HepG2 (cell line): Measurements from ENCODE around the gene RHBDD2. TPM values are rescaled to one million over a fixed set of nuclear protein-coding genes. Genes with fewer than 3 reads are reported as not detected.

ENCODE experiments used
- ATAC-seq: fragments of 200-7000 bp; cut with Tn5 transposase; 3 replicates; pipeline ENCODE4 v1.9.1; 2020; ENCODE audit warnings: mild to moderate bottlenecking, moderate library complexity
- BruUV-seq: library from RNA; stranded (reverse); fragments of 400-500 nt; replicated peaks from 2 replicates; lab custom pipeline; 2021; lab: Mats Ljungman, UMichigan
- CTCF ChIA-PET: fragments of 300-600 bp; formaldehyde crosslinking; extraction: SDS; loops from one replicate; lab custom pipeline; 2021; ENCODE audit warnings: low total read pairs, inconsistent platforms, low intra/inter-chr PET ratio; lab: Yijun Ruan, JAX
- POLR2A ChIA-PET: fragments of 350-600 bp; sonication (Branson Sonifier 250); formaldehyde crosslinking; loops from one replicate; lab custom pipeline; 2020; ENCODE audit warnings: antibody characterized with exemption, inconsistent platforms; lab: Yijun Ruan, JAX
- DNase-seq: peaks from one replicate; pipeline ENCODE4 v3.0.0-alpha.2; 2015; ENCODE audit warnings: low spot score
- FAIRE-seq: peaks from 3 replicates; lab custom pipeline; 2011; peaks lifted over from hg19 to GRCh38; lab: Jason Lieb, UNC
- H2AFZ ChIP-seq: one replicate; pipeline ENCODE4 v1.6.1; 2011; ENCODE audit warnings: low read length, inconsistent platforms
- H3K27ac ChIP-seq: fragments of 300-600 bp; 3 replicates; pipeline ENCODE4 v1.8.0; 2011; ENCODE audit warnings: mixed run types, mild to moderate bottlenecking, mixed read lengths, low read length, inconsistent platforms; ENCODE audit not compliant: insufficient read depth; ENCODE audit errors: extremely low read length
- H3K27me3 ChIP-seq, 2 experiments: fragments of 200-600 bp in 1 of 2; 2 replicates in 1 of 2; 3 replicates in 1 of 2; pipeline versions ENCODE4 v1.6.0 to v1.8.0; 2011; ENCODE audit warnings: low read length in 2 of 2, mild to moderate bottlenecking in 2 of 2, moderate library complexity in 2 of 2, inconsistent platforms in 1 of 2; ENCODE audit not compliant: insufficient read depth in 2 of 2, control insufficient read depth in 1 of 2
- H3K36me3 ChIP-seq, 2 experiments: fragments of 200-600 bp in 1 of 2; replicated peaks in 1 of 2; 2 replicates in 1 of 2; 3 replicates in 1 of 2; pipeline versions ENCODE4 v1.5.1 to v1.8.0; 2011; ENCODE audit warnings: low read length in 2 of 2, inconsistent platforms in 1 of 2; ENCODE audit not compliant: insufficient read depth in 2 of 2, control insufficient read depth in 1 of 2
- H3K4me1 ChIP-seq: 2 replicates; pipeline ENCODE4 v1.5.1; 2012; ENCODE audit warnings: low read length, inconsistent platforms; ENCODE audit not compliant: insufficient read depth
- H3K4me2 ChIP-seq: 2 replicates; pipeline ENCODE4 v1.6.0; 2011; ENCODE audit warnings: low read depth, low read length, inconsistent platforms
- H3K4me3 ChIP-seq, 3 experiments: fragments of 200-600 bp in 1 of 3; sonication (generic), shearing (Covaris generic) in 1 of 3; replicated peaks in 1 of 3; 2 replicates each; pipeline ENCODE4 v1.5.1; 2011 to 2016; ENCODE audit warnings: low read length in 3 of 3, inconsistent platforms in 2 of 3, low read depth in 2 of 3, mild to moderate bottlenecking in 2 of 3, control low read depth in 1 of 3, mixed read lengths in 1 of 3; ENCODE audit not compliant: insufficient read depth in 1 of 3
- H3K79me2 ChIP-seq: one replicate; pipeline ENCODE4 v1.6.1; 2011; ENCODE audit warnings: low read length, inconsistent platforms; ENCODE audit not compliant: insufficient read depth
- H3K9ac ChIP-seq: 2 replicates; pipeline ENCODE4 v1.6.0; 2011; ENCODE audit warnings: mild to moderate bottlenecking, low read depth, low read length, inconsistent platforms; ENCODE audit not compliant: insufficient read depth
- H3K9me3 ChIP-seq: 2 replicates; pipeline ENCODE4 v1.5.1; 2012; ENCODE audit warnings: mild to moderate bottlenecking, low read length
- H4K20me1 ChIP-seq: 2 replicates; pipeline ENCODE4 v1.6.0; 2011; ENCODE audit warnings: inconsistent platforms, mild to moderate bottlenecking, low read length, moderate library complexity; ENCODE audit not compliant: insufficient read depth
- KLF16 ChIP-seq, 2 experiments: sonication (generic) in 1 of 2; formaldehyde crosslinking in 1 of 2; IDR thresholded peaks; 2 replicates each; pipeline versions ENCODE4 v1.6.1 to v1.8.0; 2016 to 2023; ENCODE audit warnings: missing genetic modification reagents in 2 of 2, missing compliant biosample characterization in 1 of 2
- MED8 ChIP-seq: sonication (generic); formaldehyde crosslinking; IDR thresholded peaks from 2 replicates; pipeline ENCODE4 v1.8.1; 2023; ENCODE audit warnings: mild to moderate bottlenecking, missing genetic modification reagents; ENCODE audit not compliant: insufficient replicate concordance
- MEF2D ChIP-seq: sonication (generic); formaldehyde crosslinking; IDR thresholded peaks from 2 replicates; pipeline ENCODE4 v1.5.1; 2020; ENCODE audit warnings: mild to moderate bottlenecking, missing genetic modification reagents
- MYC ChIP-seq: sonication (generic); formaldehyde crosslinking; IDR thresholded peaks from 2 replicates; pipeline ENCODE4 v1.9.0; 2021; ENCODE audit warnings: missing genetic modification reagents, borderline replicate concordance
- ZNF180 ChIP-seq: sonication (generic); formaldehyde crosslinking; IDR thresholded peaks from 2 replicates; pipeline ENCODE4 v1.4.0; 2020; ENCODE audit warnings: low read depth, missing genetic modification reagents, borderline replicate concordance
- ZNF260 ChIP-seq: sonication (generic); formaldehyde crosslinking; IDR thresholded peaks from 2 replicates; pipeline ENCODE4 v1.4.0; 2020; ENCODE audit warnings: missing genetic modification reagents, low read depth, mild to moderate bottlenecking, borderline replicate concordance
- ZNF552 ChIP-seq: sonication (generic); formaldehyde crosslinking; IDR thresholded peaks from 2 replicates; pipeline ENCODE4 v1.9.0; 2022; ENCODE audit warnings: missing genetic modification reagents, mild to moderate bottlenecking, borderline replicate concordance
- WGBS: methylation state at CpG from one replicate; pipeline ENCODE4 v1.1.6; 2017; ENCODE audit warnings: low lambda C conversion rate; 5-methylcytosine and 5-hydroxymethylcytosine counted together
- in situ Hi-C: cut with HindIII; loops from 2 replicates; pipeline ENCODE4 v1.10.0; 2017; ENCODE audit warnings: low pct_unique_long_range_greater_than_20kb; ENCODE audit not compliant: extremely low pct_ligation_motif_present
- intact Hi-C: fragments of 100-400 bp; cut with micrococcal nuclease; formaldehyde crosslinking; loops from one replicate; pipeline ENCODE4 v1.10.0; 2022; ENCODE audit not compliant: unreplicated experiment
- polyA plus RNA-seq, 8 experiments: library from polyadenylated mRNA; depleted of rRNA in 3 of 8; stranded (reverse) in 7 of 8; unstranded in 1 of 8; fragments of >200 nt; fragmentation: Illumina TruSeq in 4 of 8; extraction: Trizol in 4 of 8; gene quantifications; 2 replicates each; pipeline versions ENCODE4 v1.2.1 to v1.2.3, GENCODE V29; 2011 to 2016; ENCODE audit warnings: low read depth in 4 of 8, missing spikeins in 1 of 8, mixed read lengths in 1 of 8; ENCODE audit not compliant: insufficient read depth in 1 of 8
- total RNA-seq, 5 experiments: library from RNA; depleted of rRNA; stranded (reverse); fragments of >200 nt; fragmentation: Illumina TruSeq; extraction: Trizol; gene quantifications; 2 replicates each; pipeline ENCODE4 v1.2.3, GENCODE V29; 2016; ENCODE audit warnings: low read depth in 1 of 5
- TF ChIP-seq, protein P1 (sequence below): sonication (generic); formaldehyde crosslinking; IDR thresholded peaks from 2 replicates; pipeline ENCODE4 v1.4.0; 2020; ENCODE audit warnings: missing genetic modification reagents
- TF ChIP-seq, protein P2 (sequence below): sonication (generic); formaldehyde crosslinking; IDR thresholded peaks from 2 replicates; pipeline ENCODE4 v1.4.0; 2020; ENCODE audit warnings: missing genetic modification reagents
- TF ChIP-seq, protein P3 (sequence below): sonication (generic); formaldehyde crosslinking; IDR thresholded peaks from 2 replicates; pipeline ENCODE4 v1.4.0; 2020; ENCODE audit warnings: missing genetic modification reagents, mild to moderate bottlenecking, borderline replicate concordance
- TF ChIP-seq, protein P4 (sequence below): sonication (generic); formaldehyde crosslinking; IDR thresholded peaks from 2 replicates; pipeline ENCODE4 v1.9.0; 2022; ENCODE audit warnings: missing genetic modification reagents, mild to moderate bottlenecking, borderline replicate concordance

The RHBDD2 gene
- total and polyA plus RNA-seq, 2 of the 13 experiments (the other 11 are each of a cell fraction or from before 2014, with no cell fraction given), result 23.1 to 26.4 TPM

DNA sequence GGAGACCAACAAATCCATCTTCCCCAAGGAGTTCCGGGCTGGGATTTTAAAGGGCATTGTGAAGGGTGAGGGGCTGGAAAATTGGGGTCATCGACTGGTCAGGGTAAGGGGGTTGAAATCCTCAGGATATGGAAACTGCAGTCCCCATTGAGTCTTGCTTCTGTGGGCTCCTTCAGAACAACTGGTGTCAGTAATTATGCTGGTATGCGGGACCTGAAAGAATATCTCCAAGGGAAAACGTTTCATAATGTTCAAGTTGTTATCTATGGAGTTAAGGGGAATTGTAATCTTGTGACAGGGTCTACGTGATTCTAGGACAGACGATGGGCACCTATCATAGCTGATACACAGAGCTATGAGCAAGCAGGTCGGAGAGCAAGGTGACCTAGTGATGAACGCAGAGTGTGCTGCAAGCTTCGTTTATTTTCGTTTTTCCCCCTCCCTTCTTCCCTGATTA lies 494 bp upstream of the RHBDD2 start:
- Histone ChIP-seq H4K20me1 (no peaks in the 10 kb centered on the region), H3K4me3 (peak overlapping the region; percentile 22 to 65 (median 40); a peak in 5 of 6 replicates), H3K4me1 (peaks cover 35% of the 10 kb centered on the region), H3K36me3 (peaks cover 3 to 17% of the 10 kb centered on the region in 2 experiments; a peak in 3 of 5 replicates), H3K4me2 (peak overlapping the region; percentile 95), H2AFZ (no peak overlapping the region), H3K9me3 (no peaks in the 10 kb centered on the region), H3K79me2 (peaks cover 17% of the 10 kb centered on the region), H3K27me3 (no peaks in the 10 kb centered on the region; a peak in 1 of 5 replicates), H3K27ac (peak overlapping the region; percentile 35), H3K9ac (peak overlapping the region; percentile 44; the same call in 1 of the 2 replicates)
- POLR2A ChIA-PET, result interaction anchor here (1.1 to 2.3 kb wide), 5 partner anchors 28 to 170 kb away, joined by 3 to 14 read pairs (median 4); partner anchors contain the start of genes MDH2, POR and STYXL1
- WGBS, result 35% methylated on average over 10 of the region's 10 CpGs
- no TSS peak for BruUV-seq
- DNase-seq (no peak), ATAC-seq (no peak), FAIRE-seq (no peak)
- CTCF ChIA-PET, result no interaction called here
- in situ Hi-C loops (loop anchor here (5.0 kb wide), 2 partner anchors 39 to 84 kb away; partner anchors contain the start of gene POR), intact Hi-C loops (loop anchor here (1.0 kb wide), 1 partner anchor 28 kb away; no protein-coding TSS in a partner anchor)
- no peak for TF ChIP-seq ZNF260 (CRISPR knock-in tag)
- TF ChIP-seq ZNF552, result no peak
- TF ChIP-seq KLF16 (CRISPR knock-in tag; IDR thresholded peaks at IDR 0.05), result peak in 1 of 2 experiments; percentile 3; a peak in 1 of 4 replicates
- no peak for TF ChIP-seq MED8 (CRISPR knock-in tag)
- TF ChIP-seq, protein P1, sequence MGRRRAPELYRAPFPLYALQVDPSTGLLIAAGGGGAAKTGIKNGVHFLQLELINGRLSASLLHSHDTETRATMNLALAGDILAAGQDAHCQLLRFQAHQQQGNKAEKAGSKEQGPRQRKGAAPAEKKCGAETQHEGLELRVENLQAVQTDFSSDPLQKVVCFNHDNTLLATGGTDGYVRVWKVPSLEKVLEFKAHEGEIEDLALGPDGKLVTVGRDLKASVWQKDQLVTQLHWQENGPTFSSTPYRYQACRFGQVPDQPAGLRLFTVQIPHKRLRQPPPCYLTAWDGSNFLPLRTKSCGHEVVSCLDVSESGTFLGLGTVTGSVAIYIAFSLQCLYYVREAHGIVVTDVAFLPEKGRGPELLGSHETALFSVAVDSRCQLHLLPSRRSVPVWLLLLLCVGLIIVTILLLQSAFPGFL (CRISPR knock-in tag), result no peak
- TF ChIP-seq, protein P2, sequence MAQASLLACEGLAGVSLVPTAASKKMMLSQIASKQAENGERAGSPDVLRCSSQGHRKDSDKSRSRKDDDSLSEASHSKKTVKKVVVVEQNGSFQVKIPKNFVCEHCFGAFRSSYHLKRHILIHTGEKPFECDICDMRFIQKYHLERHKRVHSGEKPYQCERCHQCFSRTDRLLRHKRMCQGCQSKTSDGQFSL (CRISPR knock-in tag), result no peak
- TF ChIP-seq MYC (CRISPR knock-in tag), result no peak
- TF ChIP-seq MEF2D (CRISPR knock-in tag), result 0 out of 2 replicates have a peak, but pooled peaks have one; percentile 29
- TF ChIP-seq, protein P3, sequence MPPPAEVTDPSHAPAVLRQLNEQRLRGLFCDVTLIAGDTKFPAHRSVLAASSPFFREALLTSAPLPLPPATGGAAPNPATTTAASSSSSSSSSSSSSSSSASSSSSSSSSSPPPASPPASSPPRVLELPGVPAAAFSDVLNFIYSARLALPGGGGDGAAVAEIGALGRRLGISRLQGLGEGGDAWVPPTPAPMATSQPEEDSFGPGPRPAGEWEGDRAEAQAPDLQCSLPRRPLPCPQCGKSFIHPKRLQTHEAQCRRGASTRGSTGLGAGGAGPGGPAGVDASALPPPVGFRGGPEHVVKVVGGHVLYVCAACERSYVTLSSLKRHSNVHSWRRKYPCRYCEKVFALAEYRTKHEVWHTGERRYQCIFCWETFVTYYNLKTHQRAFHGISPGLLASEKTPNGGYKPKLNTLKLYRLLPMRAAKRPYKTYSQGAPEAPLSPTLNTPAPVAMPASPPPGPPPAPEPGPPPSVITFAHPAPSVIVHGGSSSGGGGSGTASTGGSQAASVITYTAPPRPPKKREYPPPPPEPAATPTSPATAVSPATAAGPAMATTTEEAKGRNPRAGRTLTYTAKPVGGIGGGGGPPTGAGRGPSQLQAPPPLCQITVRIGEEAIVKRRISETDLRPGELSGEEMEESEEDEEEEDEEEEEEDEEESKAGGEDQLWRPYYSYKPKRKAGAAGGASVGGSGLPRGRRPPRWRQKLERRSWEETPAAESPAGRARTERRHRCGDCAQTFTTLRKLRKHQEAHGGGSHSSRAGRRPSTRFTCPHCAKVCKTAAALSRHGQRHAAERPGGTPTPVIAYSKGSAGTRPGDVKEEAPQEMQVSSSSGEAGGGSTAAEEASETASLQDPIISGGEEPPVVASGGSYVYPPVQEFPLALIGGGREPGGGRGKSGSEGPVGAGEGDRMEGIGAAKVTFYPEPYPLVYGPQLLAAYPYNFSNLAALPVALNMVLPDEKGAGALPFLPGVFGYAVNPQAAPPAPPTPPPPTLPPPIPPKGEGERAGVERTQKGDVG, result no peak
- no peak for TF ChIP-seq ZNF180
- TF ChIP-seq, protein P4, sequence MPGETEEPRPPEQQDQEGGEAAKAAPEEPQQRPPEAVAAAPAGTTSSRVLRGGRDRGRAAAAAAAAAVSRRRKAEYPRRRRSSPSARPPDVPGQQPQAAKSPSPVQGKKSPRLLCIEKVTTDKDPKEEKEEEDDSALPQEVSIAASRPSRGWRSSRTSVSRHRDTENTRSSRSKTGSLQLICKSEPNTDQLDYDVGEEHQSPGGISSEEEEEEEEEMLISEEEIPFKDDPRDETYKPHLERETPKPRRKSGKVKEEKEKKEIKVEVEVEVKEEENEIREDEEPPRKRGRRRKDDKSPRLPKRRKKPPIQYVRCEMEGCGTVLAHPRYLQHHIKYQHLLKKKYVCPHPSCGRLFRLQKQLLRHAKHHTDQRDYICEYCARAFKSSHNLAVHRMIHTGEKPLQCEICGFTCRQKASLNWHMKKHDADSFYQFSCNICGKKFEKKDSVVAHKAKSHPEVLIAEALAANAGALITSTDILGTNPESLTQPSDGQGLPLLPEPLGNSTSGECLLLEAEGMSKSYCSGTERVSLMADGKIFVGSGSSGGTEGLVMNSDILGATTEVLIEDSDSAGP, result no peak
